Mammary epithelial cell (primary cell): ENCODE results near the gene HASPIN.

Experiments used
- CTCF ChIP-seq, 2 donors: IDR thresholded peaks in 1 of 2; conservative IDR thresholded peaks in 1 of 2; 2 replicates each; pipeline ENCODE4 v1.5.1; 2011 to 2012; ENCODE audit warnings: inconsistent platforms in 2 of 2, low read length in 2 of 2, mild to moderate bottlenecking in 2 of 2, control low read depth in 1 of 2, low read depth in 1 of 2; ENCODE audit not compliant: insufficient read depth in 1 of 2; ENCODE audit errors: extremely low read depth in 1 of 2
- EZH2 ChIP-seq: IDR thresholded peaks from 2 replicates; pipeline ENCODE4 v1.6.1; 2012; ENCODE audit warnings: low read length, inconsistent platforms, borderline replicate concordance

- TF ChIP-seq CTCF (conservative IDR thresholded peaks at IDR 0.05 in 1 of 2, IDR thresholded peaks at IDR 0.05 in 1 of 2; ENCODE audit: extremely low read depth in 1 of 2, insufficient read depth in 1 of 2, low read depth in 1 of 2, low read length in 2 of 2) = no peak
- no peak for TF ChIP-seq EZH2
These were observed 45.1 kb downstream of the HASPIN start for GRCh38 chr17:3768769-3769168.
